ENCODE data around the gene SEMA4B. TPM values are rescaled to one million over a fixed set of nuclear protein-coding genes. Genes with fewer than 3 reads are reported as not detected.

Gene SEMA4B
- total RNA-seq, 1 donor from 2014 or later: 30.2 TPM

DNA sequence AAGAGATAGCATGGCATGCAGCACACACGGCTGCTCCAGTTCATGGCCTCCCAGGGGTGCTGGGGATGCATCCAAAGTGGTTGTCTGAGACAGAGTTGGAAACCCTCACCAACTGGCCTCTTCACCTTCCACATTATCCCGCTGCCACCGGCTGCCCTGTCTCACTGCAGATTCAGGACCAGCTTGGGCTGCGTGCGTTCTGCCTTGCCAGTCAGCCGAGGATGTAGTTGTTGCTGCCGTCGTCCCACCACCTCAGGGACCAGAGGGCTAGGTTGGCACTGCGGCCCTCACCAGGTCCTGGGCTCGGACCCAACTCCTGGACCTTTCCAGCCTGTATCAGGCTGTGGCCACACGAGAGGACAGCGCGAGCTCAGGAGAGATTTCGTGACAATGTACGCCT is 27.8 kb downstream of the SEMA4B start:
- no peaks in the 10 kb centered on the region for H3K9me3 Mint-ChIP-seq
- peaks cover 46% of the 10 kb centered on the region for H3K36me3 Mint-ChIP-seq (ENCODE audit: low read depth)
- no peak overlapping the region for H3K27ac Mint-ChIP-seq
- no peaks in the 10 kb centered on the region for H3K27me3 Mint-ChIP-seq (ENCODE audit: low read depth)
- no peak overlapping the region for H3K4me3 Mint-ChIP-seq (ENCODE audit: low read depth)
- intact Hi-C loops (cut with micrococcal nuclease): no loop called here
- peaks cover 29% of the 10 kb centered on the region for H3K4me1 Mint-ChIP-seq (ENCODE audit: low read depth)
- no peak for DNase-seq (ENCODE audit: low spot score)

GRCh38 chr15:90230071-90230494 is 29.0 kb downstream of the SEMA4B start:
- intact Hi-C loops (cut with micrococcal nuclease): loop anchor here (5.0 to 10.0 kb wide), 4 partner anchors 62 to 705 kb away; partner anchors contain the start of genes HDDC3 and UNC45A
- DNase-seq (ENCODE audit: low spot score): no peak
- H3K27ac Mint-ChIP-seq: peak overlapping the region; percentile 82
- H3K4me1 Mint-ChIP-seq (ENCODE audit: low read depth): peaks cover 34% of the 10 kb centered on the region
- H3K9me3 Mint-ChIP-seq: no peaks in the 10 kb centered on the region
- H3K4me3 Mint-ChIP-seq (ENCODE audit: low read depth): peak overlapping the region; percentile 92
- H3K27me3 Mint-ChIP-seq (ENCODE audit: low read depth): no peaks in the 10 kb centered on the region
- peaks cover 46% of the 10 kb centered on the region for H3K36me3 Mint-ChIP-seq (ENCODE audit: low read depth)

DNA sequence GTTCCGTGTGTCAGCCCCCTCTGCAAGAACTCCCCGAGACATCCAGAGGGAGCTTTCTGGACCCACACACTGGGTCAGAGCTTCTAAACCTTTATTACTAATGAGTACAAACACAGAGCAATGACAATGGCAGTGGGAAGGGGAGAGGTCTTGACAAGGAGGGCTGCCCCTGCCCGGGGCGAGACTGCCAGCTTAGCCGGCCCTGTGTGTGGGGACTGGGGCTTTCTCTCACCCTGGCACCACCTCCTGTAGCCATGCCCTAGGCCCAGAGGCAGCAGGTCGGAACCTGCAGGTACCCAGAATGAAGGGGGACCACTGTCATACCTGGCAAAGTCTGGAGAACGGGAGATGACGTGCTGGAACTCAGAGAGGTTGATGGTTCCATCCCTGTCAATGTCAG is 29.5 kb downstream of the SEMA4B start:
- peak overlapping the region; percentile 82 for H3K27ac Mint-ChIP-seq
- H3K27me3 Mint-ChIP-seq (ENCODE audit: low read depth): no peaks in the 10 kb centered on the region
- H3K4me3 Mint-ChIP-seq (ENCODE audit: low read depth): peak overlapping the region; percentile 92
- intact Hi-C loops (cut with micrococcal nuclease): loop anchor here (5.0 to 10.0 kb wide), 4 partner anchors 62 to 704 kb away; partner anchors contain the start of genes HDDC3 and UNC45A
- no peaks in the 10 kb centered on the region for H3K9me3 Mint-ChIP-seq
- H3K4me1 Mint-ChIP-seq (ENCODE audit: low read depth): peaks cover 35% of the 10 kb centered on the region
- DNase-seq (ENCODE audit: low spot score): no peak
- peaks cover 46% of the 10 kb centered on the region for H3K36me3 Mint-ChIP-seq (ENCODE audit: low read depth)

- Mint-ChIP-seq H3K9me3 (no peaks in the 10 kb centered on the region), H3K27ac (peak overlapping the region; percentile 86), H3K36me3 (ENCODE audit: low read depth) (peaks cover 48% of the 10 kb centered on the region), H3K4me3 (ENCODE audit: low read depth) (peak overlapping the region; percentile 92), H3K27me3 (ENCODE audit: low read depth) (no peaks in the 10 kb centered on the region), H3K4me1 (ENCODE audit: low read depth) (peaks cover 35% of the 10 kb centered on the region)
- intact Hi-C loops (cut with micrococcal nuclease): loop anchor here (5.0 to 10.0 kb wide), 4 partner anchors 61 to 703 kb away; partner anchors contain the start of genes HDDC3 and UNC45A
- DNase-seq (ENCODE audit: low spot score): peak; percentile 77
Measured at GRCh38 chr15:90231028-90232017, 30.2 kb downstream of the SEMA4B start.

- H3K27me3 Mint-ChIP-seq (ENCODE audit: low read depth): no peaks in the 10 kb centered on the region
- H3K27ac Mint-ChIP-seq: peak overlapping the region; percentile 86
- peaks cover 52% of the 10 kb centered on the region for H3K36me3 Mint-ChIP-seq (ENCODE audit: low read depth)
- DNase-seq (ENCODE audit: low spot score): no peak
- no peaks in the 10 kb centered on the region for H3K9me3 Mint-ChIP-seq
- H3K4me1 Mint-ChIP-seq (ENCODE audit: low read depth): peaks cover 35% of the 10 kb centered on the region
- intact Hi-C loops (cut with micrococcal nuclease): loop anchor here (5.0 to 10.0 kb wide), 4 partner anchors 60 to 703 kb away; partner anchors contain the start of genes HDDC3 and UNC45A
- peak overlapping the region; percentile 92 for H3K4me3 Mint-ChIP-seq (ENCODE audit: low read depth)
Measured at GRCh38 chr15:90232196-90232595, 31.1 kb downstream of the SEMA4B start.

DNA sequence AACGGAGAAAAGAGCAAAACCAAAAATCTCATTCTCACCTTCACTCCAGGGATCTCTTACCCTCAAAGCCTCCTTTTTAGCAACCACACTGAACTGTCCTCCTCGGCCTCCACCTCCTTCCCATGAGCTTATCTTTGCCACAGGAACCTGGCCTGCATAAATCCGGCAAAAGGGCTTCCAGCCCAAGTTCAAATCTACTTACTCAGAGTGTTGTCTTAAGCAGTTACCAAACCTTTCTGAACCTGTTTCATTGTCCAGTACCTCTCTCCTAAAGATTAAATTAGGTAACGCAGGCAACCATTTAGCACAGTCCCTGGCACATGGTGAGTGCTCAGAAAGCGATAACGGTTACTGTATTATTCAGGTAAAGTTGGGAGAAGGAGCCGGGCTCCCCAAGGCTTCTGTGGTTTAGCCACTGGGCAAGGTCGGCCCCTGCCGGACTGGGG is 31.8 kb downstream of the SEMA4B start:
- intact Hi-C loops (cut with micrococcal nuclease): loop anchor here (5.0 to 10.0 kb wide), 4 partner anchors 59 to 702 kb away; partner anchors contain the start of genes HDDC3 and UNC45A
- DNase-seq (ENCODE audit: low spot score): no peak
- Mint-ChIP-seq H3K36me3 (ENCODE audit: low read depth) (peaks cover 52% of the 10 kb centered on the region), H3K27ac (peak overlapping the region; percentile 86), H3K27me3 (ENCODE audit: low read depth) (no peaks in the 10 kb centered on the region), H3K4me3 (ENCODE audit: low read depth) (peak overlapping the region; percentile 92), H3K9me3 (no peaks in the 10 kb centered on the region), H3K4me1 (ENCODE audit: low read depth) (peaks cover 35% of the 10 kb centered on the region)

GRCh38 chr15:90233387-90234095 is 32.4 kb downstream of the SEMA4B start, which contains the start of gene CIB1:
CIB1 (minus strand) TSS chr15:90233941; CDS start chr15:90233885, 56 bp downstream.
- Mint-ChIP-seq H3K9me3 (no peaks in the 10 kb centered on the region), H3K4me1 (ENCODE audit: low read depth) (peaks cover 35% of the 10 kb centered on the region), H3K4me3 (ENCODE audit: low read depth) (peak within 1 kb of the TSS; percentile 92), H3K27me3 (ENCODE audit: low read depth) (no peaks in the 10 kb centered on the region), H3K36me3 (ENCODE audit: low read depth) (peaks cover 57% of the 10 kb centered on the region), H3K27ac (peak within 1 kb of the TSS; percentile 86)
- peak; percentile 97 for DNase-seq (ENCODE audit: low spot score)
- intact Hi-C loops (cut with micrococcal nuclease): loop anchor here (1.0 to 10.0 kb wide), 6 partner anchors 32 to 701 kb away; partner anchors contain the start of genes HDDC3, NGRN, SEMA4B and UNC45A

DNA sequence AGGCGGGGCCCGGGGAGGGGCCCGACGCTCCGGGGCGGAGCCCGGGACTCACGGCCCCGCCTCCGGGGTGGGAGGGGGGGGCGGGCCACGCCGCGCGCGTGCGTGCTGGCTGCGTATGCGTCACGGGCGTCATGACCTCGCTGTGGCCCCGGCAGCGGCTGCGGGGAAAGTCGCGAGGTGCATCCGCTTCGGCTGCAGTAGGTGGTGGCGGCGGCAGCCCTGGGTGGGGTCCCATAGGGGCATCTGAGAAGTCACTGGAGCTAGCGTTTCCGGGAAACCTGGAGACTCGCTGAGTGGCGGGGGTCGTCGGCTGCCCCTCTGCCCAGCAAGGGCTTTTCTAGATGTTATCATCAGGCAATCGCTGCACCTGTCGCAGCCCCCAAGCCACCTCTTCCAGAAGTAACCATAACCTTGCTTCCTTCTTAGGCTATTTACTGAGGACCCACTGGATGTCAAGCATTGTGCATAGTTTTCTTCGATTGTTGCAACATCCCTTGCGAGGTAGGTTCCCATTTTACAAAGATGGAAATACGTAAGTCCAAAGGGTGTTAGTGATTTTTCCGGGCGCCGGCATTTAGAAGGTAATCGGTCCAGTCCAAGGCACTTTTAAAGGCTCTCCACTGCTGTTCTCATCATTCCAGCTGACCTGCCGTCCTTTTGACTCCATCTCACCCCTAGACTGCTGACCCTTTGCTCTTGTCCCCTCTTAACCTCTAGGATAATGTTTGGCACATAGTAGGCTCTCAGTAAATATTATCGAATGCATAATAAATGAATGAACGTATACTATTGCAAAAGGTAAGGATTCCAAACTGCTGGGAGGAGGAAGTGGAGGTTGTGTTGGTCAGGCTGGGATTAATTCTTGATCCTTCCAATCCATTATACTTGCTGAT is 33.2 kb downstream of the SEMA4B start, which contains the start of gene GDPGP1:
Gene GDPGP1, plus strand, starts transcription at position 114 of the 893 bp plus-strand sequence. CDS start 6,700 bp downstream, outside the sequence.
- Mint-ChIP-seq H3K27me3 (ENCODE audit: low read depth) (no peaks in the 10 kb centered on the region), H3K27ac (peak within 1 kb of the TSS; percentile 86), H3K9me3 (no peaks in the 10 kb centered on the region), H3K4me3 (ENCODE audit: low read depth) (peak within 1 kb of the TSS; percentile 92), H3K4me1 (ENCODE audit: low read depth) (peaks cover 41% of the 10 kb centered on the region), H3K36me3 (ENCODE audit: low read depth) (peaks cover 55% of the 10 kb centered on the region)
- DNase-seq (ENCODE audit: low spot score): no peak
- intact Hi-C loops (cut with micrococcal nuclease): loop anchor here (1.0 to 10.0 kb wide), 6 partner anchors 31 to 700 kb away; partner anchors contain the start of genes HDDC3, NGRN, SEMA4B and UNC45A

GRCh38 chr15:90239371-90239770 is 38.2 kb downstream of the SEMA4B start:
- Mint-ChIP-seq H3K27ac (no peak overlapping the region), H3K27me3 (ENCODE audit: low read depth) (no peaks in the 10 kb centered on the region), H3K9me3 (no peaks in the 10 kb centered on the region), H3K36me3 (ENCODE audit: low read depth) (peaks cover 28% of the 10 kb centered on the region), H3K4me3 (ENCODE audit: low read depth) (no peak overlapping the region), H3K4me1 (ENCODE audit: low read depth) (peaks cover 16% of the 10 kb centered on the region)
- intact Hi-C loops (cut with micrococcal nuclease): loop anchor here (10.0 kb wide), 1 partner anchor 695 kb away; the partner anchor contains the start of genes HDDC3 and UNC45A
- DNase-seq (ENCODE audit: low spot score): no peak

DNA sequence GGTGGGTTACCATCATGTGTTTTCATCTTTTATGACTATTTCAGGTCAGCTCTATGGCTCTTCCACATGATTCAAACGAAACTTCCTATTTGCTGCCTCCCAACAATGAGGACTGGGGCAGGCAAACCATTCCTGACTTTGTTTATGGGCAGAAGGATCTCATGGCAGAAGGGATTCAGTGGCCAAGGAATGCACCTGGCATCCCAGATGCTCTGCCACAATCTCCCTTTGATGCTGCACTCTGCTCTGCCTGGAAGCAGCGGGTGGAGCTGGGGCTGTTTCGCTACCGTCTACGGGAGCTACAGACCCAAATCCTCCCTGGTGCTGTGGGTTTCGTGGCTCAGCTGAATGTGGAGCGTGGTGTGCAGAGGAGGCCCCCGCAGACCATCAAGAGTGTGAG is 39.7 kb downstream of the SEMA4B start:
- peaks cover 10% of the 10 kb centered on the region for H3K4me1 Mint-ChIP-seq (ENCODE audit: low read depth)
- intact Hi-C loops (cut with micrococcal nuclease): no loop called here
- no peaks in the 10 kb centered on the region for H3K9me3 Mint-ChIP-seq
- H3K36me3 Mint-ChIP-seq (ENCODE audit: low read depth): peaks cover 27% of the 10 kb centered on the region
- H3K27ac Mint-ChIP-seq: no peak overlapping the region
- no peak overlapping the region for H3K4me3 Mint-ChIP-seq (ENCODE audit: low read depth)
- DNase-seq (ENCODE audit: low spot score): no peak
- no peaks in the 10 kb centered on the region for H3K27me3 Mint-ChIP-seq (ENCODE audit: low read depth)

DNA sequence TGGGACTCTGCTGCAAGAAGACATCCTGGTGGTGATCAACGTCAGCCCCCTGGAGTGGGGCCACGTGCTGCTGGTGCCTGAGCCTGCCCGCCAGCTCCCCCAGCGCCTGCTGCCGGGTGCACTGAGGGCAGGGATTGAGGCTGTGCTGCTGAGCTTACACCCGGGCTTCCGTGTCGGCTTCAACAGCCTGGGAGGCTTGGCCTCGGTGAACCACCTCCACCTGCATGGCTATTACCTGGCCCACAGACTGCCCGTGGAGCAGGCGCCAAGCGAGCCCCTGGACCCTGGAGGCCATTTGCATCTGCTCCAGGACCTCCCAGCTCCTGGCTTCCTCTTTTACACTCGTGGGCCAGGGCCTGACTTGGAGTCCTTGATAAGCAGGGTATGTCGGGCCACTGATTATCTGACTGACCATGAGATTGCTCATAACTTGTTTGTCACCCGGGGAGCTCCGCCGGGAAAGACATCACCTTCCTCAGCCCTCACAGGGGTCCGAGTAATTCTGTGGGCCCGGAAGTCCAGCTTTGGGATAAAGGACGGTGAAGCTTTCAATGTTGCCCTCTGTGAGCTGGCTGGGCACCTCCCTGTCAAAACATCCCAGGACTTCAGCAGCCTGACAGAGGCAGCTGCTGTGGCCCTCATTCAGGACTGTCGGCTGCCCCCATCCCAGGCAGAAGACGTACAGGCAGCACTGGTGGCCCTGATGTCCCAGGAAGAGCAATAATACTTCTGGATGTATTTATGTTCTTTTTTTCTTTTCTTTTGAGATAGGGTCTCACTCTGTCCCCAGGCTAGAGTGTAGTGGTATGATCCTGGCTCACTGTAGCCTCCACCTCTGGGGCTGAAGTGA is 40.4 kb downstream of the SEMA4B start:
- intact Hi-C loops (cut with micrococcal nuclease): no loop called here
- H3K36me3 Mint-ChIP-seq (ENCODE audit: low read depth): peaks cover 20% of the 10 kb centered on the region
- no peaks in the 10 kb centered on the region for H3K9me3 Mint-ChIP-seq
- DNase-seq (ENCODE audit: low spot score): no peak
- H3K4me3 Mint-ChIP-seq (ENCODE audit: low read depth): no peak overlapping the region
- peaks cover 10% of the 10 kb centered on the region for H3K4me1 Mint-ChIP-seq (ENCODE audit: low read depth)
- no peak overlapping the region for H3K27ac Mint-ChIP-seq
- H3K27me3 Mint-ChIP-seq (ENCODE audit: low read depth): no peaks in the 10 kb centered on the region

Measured in activated T-helper 2 cell treated with anti-CD3 and anti-CD28 coated beads, Interferon-gamma antibody, Interleukin-2, Interleukin-4, amounts not matched to agents 10 μg/mL and 5 μg/mL and 100 μg/mL, durations not matched to agents 14 hours and 24 hours and 36 hours (primary cell).